Motor neuron (in vitro differentiated cells): ENCODE data around the gene MAD1L1. TPM values are rescaled to one million over a fixed set of nuclear protein-coding genes. Genes with fewer than 3 reads are reported as not detected.

Source experiments
- ATAC-seq, 8 experiments: fragments of 200-7000 bp; cut with Tn5 transposase; replicated peaks in 6 of 8; 2 replicates each; pipeline ENCODE4 v1.8.0; 2021; ENCODE audit warnings: mild to moderate bottlenecking in 8 of 8, moderate library complexity in 8 of 8
- H3K27ac ChIP-seq, 2 donors: fragments of 250-450 bp; sonication (Bioruptor Pico); 2 replicates each; pipeline ENCODE4 v1.9.0; 2021; ENCODE audit warnings: antibody characterized with exemption in 2 of 2, mild to moderate bottlenecking in 2 of 2, moderate library complexity in 1 of 2
- H3K4me1 ChIP-seq, 2 donors: fragments of 250-450 bp; sonication (Bioruptor Pico); replicated peaks in 1 of 2; 2 replicates each; pipeline ENCODE4 v1.6.1; 2021; ENCODE audit warnings: antibody characterized with exemption in 2 of 2, mild to moderate bottlenecking in 2 of 2, moderate library complexity in 1 of 2
- H3K4me3 ChIP-seq, 5 donors: fragments of 250-450 bp; sonication (Bioruptor Pico); 2 replicates each; pipeline ENCODE4 v1.9.0; 2021; ENCODE audit warnings: antibody characterized with exemption in 5 of 5, mild to moderate bottlenecking in 5 of 5, moderate library complexity in 4 of 5
- WGBS, 10 experiments: fragments of 450-650 bp; shearing (Covaris generic); methylation state at CpG; one replicate each; pipeline ENCODE4 v1.0.0; 2022; 5-methylcytosine and 5-hydroxymethylcytosine counted together
- in situ Hi-C, 9 experiments: fragments of 400-800 bp; cut with MboI; loops; one replicate each; pipeline ENCODE4 v1.15.0; 2021; ENCODE audit warnings: low sequenced_read_pairs in 9 of 9, low pct_unique_long_range_greater_than_20kb in 2 of 9; ENCODE audit not compliant: unreplicated experiment in 9 of 9
- total RNA-seq, 8 experiments: library from RNA; unstranded; fragments of 300-600 nt; gene quantifications; 2 replicates each; pipeline versions ENCODE4 v1.2.3 to v1.2.4, GENCODE V29; 2022

The MAD1L1 gene
- total RNA-seq, 8 experiments from 2014 or later, result 24.0 to 68.8 (median 32.4) TPM

- Histone ChIP-seq H3K4me1 (peaks cover 72 to 80% of the 10 kb centered on the region in 2 donors), H3K4me3 (no peak overlapping the region), H3K27ac (peak overlapping the region; percentile 77 to 81)
- 100% methylated on average over 2 to 3 of the region's 13 CpGs; no CpG with 5 or more reads in 8 of the 10 experiments for WGBS, 10 experiments
- no peak for ATAC-seq
- in situ Hi-C loops, result no loop called here
These were observed 127.5 kb downstream of the MAD1L1 start for GRCh38 chr7:2105280-2105679.

GRCh38 chr7:2104716-2105115 lies 128.0 kb downstream of the MAD1L1 start:
- peak overlapping the region; percentile 77 to 81 for H3K27ac ChIP-seq
- WGBS, 10 experiments, result 0 to 63% (median 49%) methylated on average over 1 to 10 of the region's 14 CpGs; no CpG with 5 or more reads in 3 of the 10 experiments
- no peak overlapping the region for H3K4me3 ChIP-seq
- ATAC-seq, result peak in 7 of 8 experiments; percentile 7 to 53 (median 41)
- in situ Hi-C loops, result no loop called here
- H3K4me1 ChIP-seq, result peaks cover 76 to 80% of the 10 kb centered on the region in 2 donors

DNA sequence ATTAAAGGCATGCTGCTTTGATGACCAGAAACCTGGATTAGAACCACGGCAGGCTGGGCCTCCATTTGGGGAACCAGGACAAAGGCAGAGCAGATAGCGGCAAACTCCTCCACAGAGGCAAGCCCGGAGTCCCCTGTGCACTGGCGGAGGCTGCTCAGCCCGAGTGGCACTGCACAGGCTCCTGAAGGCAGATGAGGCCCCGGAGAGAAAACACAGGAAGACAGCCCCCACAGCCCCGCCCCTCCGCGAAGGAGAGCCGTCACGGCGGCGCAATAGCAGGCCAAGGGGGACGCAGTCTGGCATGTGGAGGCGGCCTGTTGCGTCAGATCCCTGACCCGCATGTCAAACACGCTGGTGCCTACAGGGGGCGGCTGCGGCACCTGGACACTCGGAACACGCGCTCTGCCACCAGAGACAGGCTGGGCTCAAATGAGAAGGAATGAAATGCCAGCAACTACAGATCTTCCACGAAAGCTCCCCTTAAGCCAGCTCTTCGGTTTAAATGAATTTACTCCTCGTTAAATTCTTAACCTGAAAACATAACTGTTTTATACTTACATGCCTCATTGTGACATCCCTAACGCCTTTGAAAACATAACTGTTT lies 128.5 kb downstream of the MAD1L1 start:
- in situ Hi-C loops, result no loop called here
- peaks cover 78 to 80% of the 10 kb centered on the region in 2 donors for H3K4me1 ChIP-seq
- peak; percentile 73 to 92 (median 82) for ATAC-seq
- peak overlapping the region; percentile 77 to 81 for H3K27ac ChIP-seq
- 10 to 60% (median 36%) methylated on average over 1 to 7 of the region's 27 CpGs; no CpG with 5 or more reads in 2 of the 10 experiments for WGBS, 10 experiments
- H3K4me3 ChIP-seq, result no peak overlapping the region

DNA sequence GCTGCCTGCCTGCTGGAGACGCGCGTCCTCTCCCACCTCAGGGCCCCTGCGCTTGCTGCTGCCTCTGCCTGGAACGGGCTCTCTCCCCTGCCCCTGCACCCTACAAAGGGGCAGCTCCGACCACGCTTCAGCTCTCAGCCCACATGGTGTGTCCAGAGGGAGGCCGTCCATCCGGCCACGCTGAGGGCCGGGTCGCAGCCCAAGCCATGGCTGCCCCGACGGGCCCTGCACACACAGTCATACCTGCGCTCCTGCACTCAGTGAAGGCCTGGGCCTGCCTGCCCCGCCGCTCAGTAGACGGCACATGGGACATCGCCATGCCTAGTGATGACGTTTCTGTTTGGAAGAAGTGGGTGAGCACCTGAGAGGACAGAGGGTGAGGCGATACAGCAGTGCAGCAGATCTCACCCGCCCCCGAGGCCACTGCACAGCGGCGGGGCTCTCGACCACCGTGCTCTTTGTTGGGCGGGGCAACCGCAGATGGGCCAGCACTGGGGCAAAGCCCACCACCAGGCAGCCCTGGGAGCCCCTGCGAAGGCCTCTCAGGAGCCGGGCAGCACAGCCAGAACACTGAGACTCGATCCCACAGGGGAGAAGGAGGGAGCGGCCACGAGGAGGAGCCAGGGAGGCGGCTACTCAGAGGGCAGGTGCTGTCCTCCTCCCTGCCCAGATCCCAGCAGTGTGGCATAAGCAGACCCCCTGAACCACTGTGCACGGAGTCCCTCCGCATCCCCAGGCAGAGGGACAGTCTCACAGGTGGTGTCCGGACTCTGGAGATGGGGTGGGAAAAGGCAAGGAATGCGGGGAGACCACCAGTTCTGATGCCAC lies 129.5 kb downstream of the MAD1L1 start:
- Histone ChIP-seq H3K4me3 (no peak overlapping the region), H3K27ac (peak overlapping the region; percentile 77 to 81), H3K4me1 (peaks cover 78 to 80% of the 10 kb centered on the region in 2 donors)
- ATAC-seq, result no peak
- WGBS, 10 experiments, result 90 to 100% (median 99%) methylated on average over 1 to 26 of the region's 39 CpGs; no CpG with 5 or more reads in 6 of the 10 experiments
- in situ Hi-C loops, result no loop called here

DNA sequence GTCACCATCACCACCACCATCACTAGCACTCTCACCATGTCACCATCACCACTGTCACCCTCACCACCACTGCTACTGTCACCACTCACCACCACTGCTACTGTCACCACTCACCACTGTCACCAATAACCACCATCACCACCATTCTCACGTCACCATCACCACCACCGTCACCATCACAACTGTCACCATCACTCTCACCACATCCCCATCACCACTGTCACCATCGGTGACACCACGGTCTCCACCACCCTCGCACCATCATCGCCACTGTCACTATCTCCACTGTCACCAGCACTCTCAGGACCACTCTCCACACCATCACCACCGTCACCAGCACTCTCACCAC lies 130.4 kb downstream of the MAD1L1 start:
- Histone ChIP-seq H3K4me3 (no peak overlapping the region), H3K4me1 (peaks cover 74 to 77% of the 10 kb centered on the region in 2 donors), H3K27ac (no peak overlapping the region)
- in situ Hi-C loops, result no loop called here
- no peak for ATAC-seq
- WGBS, 10 experiments, result 100% methylated on average over 1 to 2 of the region's 7 CpGs; no CpG with 5 or more reads in 6 of the 10 experiments

DNA sequence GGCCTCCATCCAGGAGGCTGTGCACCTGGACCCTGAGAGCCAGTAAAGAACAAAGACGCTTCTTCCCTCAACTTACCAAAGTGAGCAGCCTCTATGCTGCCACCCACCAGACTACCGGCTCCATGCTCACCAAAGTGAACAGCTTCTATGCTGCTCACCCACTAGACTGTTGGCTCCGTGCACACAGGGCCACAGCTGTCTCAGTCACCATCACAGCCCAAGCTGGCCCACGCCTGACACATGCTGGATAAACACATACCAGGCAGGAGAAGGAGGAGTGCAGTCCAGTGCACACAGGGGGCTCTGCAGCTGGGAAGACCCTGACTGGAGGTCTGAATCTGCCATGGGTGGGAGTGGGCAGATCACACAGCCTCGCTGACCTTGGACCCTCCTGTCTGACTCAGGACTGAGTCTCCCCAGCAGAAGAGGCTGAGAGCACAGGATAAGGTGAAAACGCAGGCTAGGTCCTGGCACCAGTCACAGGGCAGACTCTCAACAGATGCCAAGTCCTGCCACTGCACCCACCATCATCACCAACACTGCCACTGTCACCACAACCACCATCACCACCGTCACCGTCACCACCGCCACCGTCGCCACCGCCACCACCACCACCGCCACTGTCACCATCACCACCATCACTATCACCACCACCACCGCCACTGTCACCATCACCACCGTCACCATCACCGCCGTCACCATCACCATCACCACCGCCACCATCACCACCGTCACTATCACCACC lies 130.9 kb downstream of the MAD1L1 start:
- no peak overlapping the region for H3K27ac ChIP-seq
- WGBS, 10 experiments, result 90 to 100% (median 98%) methylated on average over 1 to 8 of the region's 19 CpGs; no CpG with 5 or more reads in 5 of the 10 experiments
- no peak for ATAC-seq
- in situ Hi-C loops, result no loop called here
- H3K4me1 ChIP-seq, result peaks cover 68 to 74% of the 10 kb centered on the region in 2 donors
- no peak overlapping the region for H3K4me3 ChIP-seq

DNA sequence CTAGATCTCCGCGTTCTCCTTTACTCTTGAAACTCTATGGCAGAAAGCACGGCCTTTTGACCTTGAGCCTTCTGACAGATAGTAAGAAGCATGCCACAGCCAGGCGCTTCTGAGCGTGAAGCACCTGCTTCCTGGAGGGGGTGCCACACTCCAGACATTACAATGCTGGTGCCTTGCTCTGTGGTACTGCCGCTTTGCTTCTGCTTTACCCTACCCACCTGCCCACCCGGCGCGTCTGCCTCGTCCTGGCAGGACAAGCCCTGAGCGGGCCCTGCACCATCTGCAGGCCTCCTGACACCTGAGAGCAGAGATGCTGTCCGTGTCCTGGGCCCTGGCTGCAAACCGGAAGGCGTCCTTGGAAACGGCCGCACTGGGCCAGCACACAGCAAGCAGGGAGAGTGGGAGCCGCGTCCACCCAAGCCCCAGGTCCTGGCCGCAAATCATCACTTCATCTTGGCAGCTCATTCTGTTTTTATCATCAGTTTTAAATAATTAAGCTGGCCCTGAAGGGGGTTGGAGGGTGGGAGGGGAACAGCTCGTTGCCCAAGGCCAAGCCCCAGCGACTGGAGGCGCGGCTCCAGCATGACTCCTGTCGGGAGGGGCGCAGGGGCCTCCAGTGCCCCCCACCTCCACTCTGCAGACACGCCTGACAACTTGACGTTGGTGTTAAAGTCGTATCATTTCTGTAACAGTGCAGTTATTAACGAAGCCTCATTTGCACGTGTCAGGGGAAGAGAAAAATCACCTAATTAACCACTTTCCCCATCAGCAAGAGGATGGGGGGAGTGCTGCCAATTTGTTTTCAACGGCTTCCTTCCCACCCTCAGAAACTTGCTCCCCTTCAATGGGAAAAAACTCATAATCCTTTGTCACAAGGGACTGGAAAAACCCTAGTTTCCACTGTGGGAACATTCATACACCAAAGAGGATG lies 132.2 kb downstream of the MAD1L1 start:
- ATAC-seq, result peak in 2 of 8 experiments; percentile 3 to 4
- H3K4me3 ChIP-seq, result no peak overlapping the region
- in situ Hi-C loops, result no loop called here
- H3K4me1 ChIP-seq, result peaks cover 62 to 69% of the 10 kb centered on the region in 2 donors
- H3K27ac ChIP-seq, result peak overlapping the region; percentile 31 to 40
- 47 to 87% (median 69%) methylated on average over 1 to 17 of the region's 31 CpGs; no CpG with 5 or more reads in 1 of the 10 experiments for WGBS, 10 experiments

GRCh38 chr7:2099048-2099957 lies 133.4 kb downstream of the MAD1L1 start:
- 60 to 96% (median 77%) methylated on average over 2 to 15 of the region's 29 CpGs; no CpG with 5 or more reads in 2 of the 10 experiments for WGBS, 10 experiments
- ATAC-seq, result peak in 7 of 8 experiments; percentile 2 to 75 (median 53)
- H3K27ac ChIP-seq, result peak overlapping the region; percentile 62 to 64
- no peak overlapping the region for H3K4me3 ChIP-seq
- in situ Hi-C loops, result no loop called here
- H3K4me1 ChIP-seq, result peaks cover 55 to 62% of the 10 kb centered on the region in 2 donors

GRCh38 chr7:2098496-2098895 lies 134.2 kb downstream of the MAD1L1 start:
- in situ Hi-C loops, result no loop called here
- Histone ChIP-seq H3K4me3 (no peak overlapping the region), H3K27ac (peak overlapping the region; percentile 62 to 64), H3K4me1 (peaks cover 47 to 54% of the 10 kb centered on the region in 2 donors)
- ATAC-seq, result no peak
- WGBS, 10 experiments, result 50 to 100% (median 86%) methylated on average over 1 to 9 of the region's 16 CpGs; no CpG with 5 or more reads in 6 of the 10 experiments

DNA sequence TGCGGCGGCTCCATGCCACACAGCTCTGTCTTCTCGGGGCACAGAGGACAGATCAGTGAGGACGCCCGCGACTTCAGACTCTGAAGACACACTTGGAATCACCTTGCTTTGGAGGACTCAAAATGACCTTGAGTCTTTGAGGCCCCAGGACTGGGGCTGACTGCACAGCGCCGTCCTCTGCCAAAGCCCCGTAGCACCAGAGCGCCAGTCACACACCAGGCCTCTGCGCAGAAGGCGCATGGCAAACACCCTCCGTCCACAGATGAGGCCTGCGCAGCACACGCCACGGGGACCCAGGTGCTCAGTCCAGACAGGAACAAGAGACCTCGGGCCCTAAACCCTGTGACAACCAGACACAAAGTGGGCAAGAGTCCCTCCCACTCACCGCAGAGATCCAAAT lies 134.7 kb downstream of the MAD1L1 start:
- peaks cover 42 to 50% of the 10 kb centered on the region in 2 donors for H3K4me1 ChIP-seq
- H3K27ac ChIP-seq, result peak overlapping the region in 1 of 2 donors; percentile 64
- WGBS, 10 experiments, result 80 to 100% (median 89%) methylated on average over 1 to 6 of the region's 18 CpGs; no CpG with 5 or more reads in 4 of the 10 experiments
- ATAC-seq, result no peak
- in situ Hi-C loops, result no loop called here
- no peak overlapping the region for H3K4me3 ChIP-seq

DNA sequence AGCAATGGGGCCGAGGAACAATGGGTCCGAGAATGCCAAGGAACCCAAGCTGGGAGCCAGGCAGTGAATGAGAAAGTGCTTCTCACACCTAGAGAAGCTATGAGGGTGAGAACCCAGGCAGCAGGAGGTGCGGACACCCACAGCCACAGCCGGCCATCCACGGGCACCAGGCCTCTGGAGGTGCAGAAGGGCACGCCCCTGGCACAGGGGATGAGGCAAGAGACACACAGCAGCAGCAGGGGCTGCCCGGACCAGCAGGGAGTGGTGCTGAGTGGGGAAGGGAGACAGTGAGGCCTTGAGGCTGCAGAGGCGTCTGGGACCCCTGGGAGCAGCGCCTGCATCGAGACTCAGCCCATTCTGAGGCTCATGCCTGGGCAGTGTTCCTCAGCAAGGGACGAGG lies 135.3 kb downstream of the MAD1L1 start:
- ATAC-seq, result no peak
- no peak overlapping the region for H3K27ac ChIP-seq
- in situ Hi-C loops, result no loop called here
- 78 to 94% (median 80%) methylated on average over 1 to 6 of the region's 11 CpGs; no CpG with 5 or more reads in 7 of the 10 experiments for WGBS, 10 experiments
- peaks cover 40 to 49% of the 10 kb centered on the region in 2 donors for H3K4me1 ChIP-seq
- no peak overlapping the region for H3K4me3 ChIP-seq
